Measurements from ENCODE around the gene MSX2. TPM values are rescaled to one million over a fixed set of nuclear protein-coding genes. Genes with fewer than 3 reads are reported as not detected.

MSX2 gene
- total and polyA plus RNA-seq, 2 donors (not counting 1 experiment from before 2014, with no cell fraction given) = 1.3 to 4.5 TPM

- H3K36me3 ChIP-seq (ENCODE audit: control insufficient read depth, insufficient read depth, low read length) = no peaks in the 10 kb centered on the region
- no peaks in the 10 kb centered on the region for H3K79me2 ChIP-seq (ENCODE audit: control insufficient read depth, insufficient read depth, low read length)
- peak overlapping the region; percentile 32 for H3K4me2 ChIP-seq (ENCODE audit: extremely low read depth, insufficient read depth, low read length)
- H3K27ac ChIP-seq (ENCODE audit: insufficient read depth, low read length) = no peak overlapping the region
- H3K4me1 ChIP-seq (ENCODE audit: control insufficient read depth, extremely low read depth, insufficient read depth, low read length) = no peaks in the 10 kb centered on the region
- H4K20me1 ChIP-seq (ENCODE audit: control insufficient read depth, extremely low read depth, insufficient read depth, low read length) = no peaks in the 10 kb centered on the region
- peaks cover 22% of the 10 kb centered on the region for H3K27me3 ChIP-seq (ENCODE audit: control insufficient read depth, insufficient read depth, low read length)
- peak overlapping the region in 3 of 4 experiments; percentile 40 to 73 (median 61) for H3K4me3 ChIP-seq (replicated peaks in 1 of 4; ENCODE audit: control extremely low read depth in 1 of 4, insufficient read depth in 1 of 4, low read depth in 3 of 4, low read length in 4 of 4)
- H3K9ac ChIP-seq (ENCODE audit: insufficient read depth, low read length) = no peak overlapping the region
- TF ChIP-seq EZH2 (IDR thresholded peaks at IDR 0.05; ENCODE audit: low read length, missing control alignments) (no peak), CTCF (conservative IDR thresholded peaks at IDR 0.05 in 1 of 2, IDR thresholded peaks at IDR 0.05 in 1 of 2; ENCODE audit: low read depth in 1 of 2, low read length in 2 of 2) (no peak)
- DNase-seq (ENCODE audit: low read depth in 2 of 2) = no peak
- no peaks in the 10 kb centered on the region for H3K9me3 ChIP-seq (ENCODE audit: control insufficient read depth, insufficient read depth, low read depth, low read length)
- no peak overlapping the region for H2AFZ ChIP-seq (ENCODE audit: low read length)
Observed at GRCh38 chr5:174725991-174726601, 1.7 kb downstream of the MSX2 start.

GRCh38 chr5:174726916-174727793, 2.8 kb downstream of the MSX2 start:
- no peaks in the 10 kb centered on the region for H4K20me1 ChIP-seq (ENCODE audit: control insufficient read depth, extremely low read depth, insufficient read depth, low read length)
- TF ChIP-seq EZH2 (IDR thresholded peaks at IDR 0.05; ENCODE audit: low read length, missing control alignments) (no peak), CTCF (conservative IDR thresholded peaks at IDR 0.05 in 1 of 2, IDR thresholded peaks at IDR 0.05 in 1 of 2; ENCODE audit: low read depth in 1 of 2, low read length in 2 of 2) (no peak)
- no peaks in the 10 kb centered on the region for H3K9me3 ChIP-seq (ENCODE audit: control insufficient read depth, insufficient read depth, low read depth, low read length)
- H3K27me3 ChIP-seq (ENCODE audit: control insufficient read depth, insufficient read depth, low read length) = peaks cover 19% of the 10 kb centered on the region
- no peaks in the 10 kb centered on the region for H3K36me3 ChIP-seq (ENCODE audit: control insufficient read depth, insufficient read depth, low read length)
- H3K79me2 ChIP-seq (ENCODE audit: control insufficient read depth, insufficient read depth, low read length) = no peaks in the 10 kb centered on the region
- no peak overlapping the region for H3K9ac ChIP-seq (ENCODE audit: insufficient read depth, low read length)
- H3K27ac ChIP-seq (ENCODE audit: insufficient read depth, low read length) = no peak overlapping the region
- no peak for DNase-seq (ENCODE audit: low read depth in 2 of 2)
- H3K4me3 ChIP-seq (replicated peaks in 1 of 4; ENCODE audit: control extremely low read depth in 1 of 4, insufficient read depth in 1 of 4, low read depth in 3 of 4, low read length in 4 of 4) = no peak overlapping the region
- no peak overlapping the region for H3K4me2 ChIP-seq (ENCODE audit: extremely low read depth, insufficient read depth, low read length)
- H2AFZ ChIP-seq (ENCODE audit: low read length) = no peak overlapping the region
- H3K4me1 ChIP-seq (ENCODE audit: control insufficient read depth, extremely low read depth, insufficient read depth, low read length) = no peaks in the 10 kb centered on the region

GRCh38 chr5:174727794-174728680, 3.7 kb downstream of the MSX2 start:
- Histone ChIP-seq H3K27ac (ENCODE audit: insufficient read depth, low read length) (no peak overlapping the region), H3K9me3 (ENCODE audit: control insufficient read depth, insufficient read depth, low read depth, low read length) (no peaks in the 10 kb centered on the region), H3K4me2 (ENCODE audit: extremely low read depth, insufficient read depth, low read length) (no peak overlapping the region), H3K27me3 (ENCODE audit: control insufficient read depth, insufficient read depth, low read length) (peaks cover 18% of the 10 kb centered on the region), H2AFZ (ENCODE audit: low read length) (no peak overlapping the region), H3K4me3 (replicated peaks in 1 of 4; ENCODE audit: control extremely low read depth in 1 of 4, insufficient read depth in 1 of 4, low read depth in 3 of 4, low read length in 4 of 4) (no peak overlapping the region), H3K9ac (ENCODE audit: insufficient read depth, low read length) (no peak overlapping the region), H3K36me3 (ENCODE audit: control insufficient read depth, insufficient read depth, low read length) (no peaks in the 10 kb centered on the region), H3K79me2 (ENCODE audit: control insufficient read depth, insufficient read depth, low read length) (no peaks in the 10 kb centered on the region), H3K4me1 (ENCODE audit: control insufficient read depth, extremely low read depth, insufficient read depth, low read length) (no peaks in the 10 kb centered on the region), H4K20me1 (ENCODE audit: control insufficient read depth, extremely low read depth, insufficient read depth, low read length) (no peaks in the 10 kb centered on the region)
- no peak for DNase-seq (ENCODE audit: low read depth in 2 of 2)
- no peak for TF ChIP-seq CTCF (conservative IDR thresholded peaks at IDR 0.05 in 1 of 2, IDR thresholded peaks at IDR 0.05 in 1 of 2; ENCODE audit: low read depth in 1 of 2, low read length in 2 of 2)
- no peak for TF ChIP-seq EZH2 (IDR thresholded peaks at IDR 0.05; ENCODE audit: low read length, missing control alignments)

Data from fibroblast of lung (primary cell).